Skin of body (tissue), 2 donors: ENCODE data around the gene ERGIC3. TPM values are rescaled to one million over a fixed set of nuclear protein-coding genes. Genes with fewer than 3 reads are reported as not detected.

Experiments used
- DNase-seq: peaks from one replicate; lab custom pipeline; 2025; lab: John Stamatoyannopoulos, UW
- total RNA-seq: library from RNA; depleted of rRNA; stranded (reverse); fragments of >200 nt; gene quantifications from one replicate; pipeline ENCODE4 v1.2.3, GENCODE V29; 2014

The ERGIC3 gene
- total RNA-seq, 1 donor from 2014 or later, result 164 TPM

GRCh38 chr20:35561268-35561667 lies 19.4 kb downstream of the ERGIC3 start:
- no peak for DNase-seq

GRCh38 chr20:35561671-35562070 lies 19.8 kb downstream of the ERGIC3 start:
- no peak for DNase-seq

GRCh38 chr20:35562541-35563110 lies 20.7 kb downstream of the ERGIC3 start:
- no peak for DNase-seq

GRCh38 chr20:35563834-35564233 lies 22.0 kb downstream of the ERGIC3 start:
- no peak for DNase-seq

GRCh38 chr20:35564905-35565304 lies 23.0 kb downstream of the ERGIC3 start:
- no peak for DNase-seq

GRCh38 chr20:35568645-35569044 lies 26.8 kb downstream of the ERGIC3 start:
- DNase-seq, result no peak

- no peak for DNase-seq
Measured at GRCh38 chr20:35571555-35571954, 29.7 kb downstream of the ERGIC3 start.

GRCh38 chr20:35572838-35573237 lies 31.0 kb downstream of the ERGIC3 start:
- no peak for DNase-seq

GRCh38 chr20:35575958-35576357 lies 34.1 kb downstream of the ERGIC3 start:
- no peak for DNase-seq

- DNase-seq, result no peak
Measured at GRCh38 chr20:35576816-35577215, 34.9 kb downstream of the ERGIC3 start.

GRCh38 chr20:35578469-35578868 lies 36.6 kb downstream of the ERGIC3 start:
- DNase-seq, result no peak

- DNase-seq, result no peak
Measured at GRCh38 chr20:35579196-35579595, 37.3 kb downstream of the ERGIC3 start.

- no peak for DNase-seq
Measured at GRCh38 chr20:35582131-35582530, 40.3 kb downstream of the ERGIC3 start.

GRCh38 chr20:35582741-35583404 lies 41.0 kb downstream of the ERGIC3 start:
- DNase-seq, result no peak

- DNase-seq, result no peak
Measured at GRCh38 chr20:35583636-35584560, 42.0 kb downstream of the ERGIC3 start.

- no peak for DNase-seq
Measured at GRCh38 chr20:35586751-35587425, 45.0 kb downstream of the ERGIC3 start.

- no peak for DNase-seq
Measured at GRCh38 chr20:35587436-35587835, 45.6 kb downstream of the ERGIC3 start.

- DNase-seq, result no peak
Measured at GRCh38 chr20:35588397-35588796, 46.5 kb downstream of the ERGIC3 start.

GRCh38 chr20:35592339-35592974 lies 50.6 kb downstream of the ERGIC3 start:
- DNase-seq, result no peak

GRCh38 chr20:35595456-35595855 lies 53.6 kb downstream of the ERGIC3 start:
- no peak for DNase-seq

- DNase-seq, result no peak
Measured at GRCh38 chr20:35595901-35596300, 54.0 kb downstream of the ERGIC3 start.
